ENCODE data around the gene KRTAP10-3. TPM values are rescaled to one million over a fixed set of nuclear protein-coding genes. Genes with fewer than 3 reads are reported as not detected.

The KRTAP10-3 gene
- total RNA-seq, 1 donor from 2014 or later, result not detected

DNA sequence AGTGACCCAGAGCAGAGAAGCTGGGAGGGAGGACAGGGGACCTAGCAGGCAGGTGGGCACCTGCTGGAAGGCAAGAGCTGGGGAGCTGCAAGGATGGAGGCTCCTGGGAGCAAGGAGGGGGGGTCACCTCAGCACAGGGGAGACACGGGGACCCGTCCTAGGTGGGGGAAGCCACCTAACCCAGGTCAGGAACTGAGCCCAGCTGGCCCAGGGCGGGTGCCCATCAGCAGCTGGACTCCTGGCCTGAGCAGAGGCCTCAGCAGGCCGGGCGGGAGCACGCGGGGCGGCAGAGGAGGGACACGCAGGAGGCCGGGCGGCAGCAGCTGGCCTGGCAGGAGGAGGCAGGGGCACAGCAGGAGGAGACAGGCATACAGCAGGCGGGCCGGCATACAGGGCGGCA is 19.5 kb downstream of the KRTAP10-3 start:
- no peak for DNase-seq (ENCODE audit: low read depth)
- Histone ChIP-seq H3K4me3 (ENCODE audit: low read depth, low read length) (no peak overlapping the region), H3K27me3 (ENCODE audit: control insufficient read depth, insufficient read depth, low read length) (peaks cover 3% of the 10 kb centered on the region), H3K36me3 (ENCODE audit: control insufficient read depth, insufficient read depth, low read length) (no peaks in the 10 kb centered on the region)
- TF ChIP-seq, protein P1, sequence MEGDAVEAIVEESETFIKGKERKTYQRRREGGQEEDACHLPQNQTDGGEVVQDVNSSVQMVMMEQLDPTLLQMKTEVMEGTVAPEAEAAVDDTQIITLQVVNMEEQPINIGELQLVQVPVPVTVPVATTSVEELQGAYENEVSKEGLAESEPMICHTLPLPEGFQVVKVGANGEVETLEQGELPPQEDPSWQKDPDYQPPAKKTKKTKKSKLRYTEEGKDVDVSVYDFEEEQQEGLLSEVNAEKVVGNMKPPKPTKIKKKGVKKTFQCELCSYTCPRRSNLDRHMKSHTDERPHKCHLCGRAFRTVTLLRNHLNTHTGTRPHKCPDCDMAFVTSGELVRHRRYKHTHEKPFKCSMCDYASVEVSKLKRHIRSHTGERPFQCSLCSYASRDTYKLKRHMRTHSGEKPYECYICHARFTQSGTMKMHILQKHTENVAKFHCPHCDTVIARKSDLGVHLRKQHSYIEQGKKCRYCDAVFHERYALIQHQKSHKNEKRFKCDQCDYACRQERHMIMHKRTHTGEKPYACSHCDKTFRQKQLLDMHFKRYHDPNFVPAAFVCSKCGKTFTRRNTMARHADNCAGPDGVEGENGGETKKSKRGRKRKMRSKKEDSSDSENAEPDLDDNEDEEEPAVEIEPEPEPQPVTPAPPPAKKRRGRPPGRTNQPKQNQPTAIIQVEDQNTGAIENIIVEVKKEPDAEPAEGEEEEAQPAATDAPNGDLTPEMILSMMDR (IDR thresholded peaks at IDR 0.05; ENCODE audit: insufficient read depth, low read length, poor library complexity, severe bottlenecking), result no peak

DNA sequence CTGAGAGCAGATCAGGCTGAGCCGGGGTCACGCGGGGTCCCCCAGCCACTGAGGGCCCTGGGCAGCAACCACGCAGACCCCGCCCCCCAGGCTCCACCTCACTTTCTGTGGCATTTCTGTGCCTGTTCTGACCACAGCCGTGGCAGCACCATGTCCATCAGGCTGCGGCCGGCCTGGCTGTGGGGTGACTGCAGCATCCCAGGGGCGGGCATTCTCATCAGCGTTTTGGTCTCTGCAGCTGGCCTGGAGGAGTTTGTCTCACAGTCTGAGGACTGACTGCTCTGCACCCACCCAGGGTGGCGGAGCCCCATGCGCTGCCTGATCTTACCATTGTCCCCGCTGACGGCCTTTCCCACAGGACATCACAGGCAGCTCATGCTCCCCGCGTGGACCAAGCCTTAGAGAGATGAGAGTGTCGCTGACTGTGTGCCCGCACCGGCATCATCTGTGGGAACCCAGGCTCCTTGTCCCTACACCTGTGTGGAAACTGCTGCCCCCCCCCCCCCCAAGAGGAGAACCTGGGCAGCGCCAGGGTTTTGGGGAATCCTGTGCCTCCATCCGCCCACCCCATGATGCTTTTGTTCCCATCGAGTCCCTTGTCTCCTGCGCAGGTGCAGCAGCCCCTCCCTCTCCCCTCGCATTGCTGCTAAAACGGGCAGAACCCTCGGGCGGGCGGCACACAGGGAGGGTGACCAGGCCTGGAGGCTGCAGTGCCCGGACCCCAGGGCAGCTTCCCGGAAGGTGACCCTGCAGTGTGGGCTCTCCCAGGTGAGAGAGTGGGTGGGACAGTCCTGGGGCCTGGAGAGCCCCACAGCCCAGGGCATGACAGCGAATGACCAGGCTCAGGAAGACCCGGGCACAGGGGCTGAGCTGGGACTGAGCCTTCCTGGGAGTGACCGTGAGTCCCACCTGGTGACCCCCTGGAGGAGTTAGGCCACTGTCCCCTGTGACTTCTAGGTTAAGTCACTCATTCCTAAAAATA is 20.4 kb downstream of the KRTAP10-3 start:
- Histone ChIP-seq H3K36me3 (ENCODE audit: control insufficient read depth, insufficient read depth, low read length) (no peaks in the 10 kb centered on the region), H3K4me3 (ENCODE audit: low read depth, low read length) (no peak overlapping the region), H3K27me3 (ENCODE audit: control insufficient read depth, insufficient read depth, low read length) (peaks cover 3% of the 10 kb centered on the region)
- TF ChIP-seq, protein P1 (IDR thresholded peaks at IDR 0.05; ENCODE audit: insufficient read depth, low read length, poor library complexity, severe bottlenecking), result no peak
- no peak for DNase-seq (ENCODE audit: low read depth)

DNA sequence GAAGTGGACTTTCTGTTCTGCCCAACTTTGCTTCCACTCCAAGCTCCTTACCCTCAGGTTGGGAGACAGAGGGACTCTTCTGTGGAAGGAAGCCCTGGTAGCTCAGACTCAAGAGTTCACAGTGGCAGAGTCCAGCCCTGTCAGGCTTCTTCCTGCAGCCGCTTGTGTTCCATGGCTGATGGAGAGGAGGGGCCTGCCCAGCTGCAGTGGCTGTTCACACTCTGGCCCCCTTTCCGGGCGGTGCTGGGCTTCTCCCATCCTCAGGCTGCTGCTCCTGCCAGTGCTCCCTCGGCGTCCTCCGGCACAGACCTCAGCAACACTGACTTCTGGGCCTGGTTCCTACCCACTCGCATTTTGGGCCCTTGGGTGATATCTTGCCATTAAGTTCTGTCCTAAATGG is 22.6 kb downstream of the KRTAP10-3 start:
- DNase-seq (ENCODE audit: low read depth), result no peak
- H3K4me3 ChIP-seq (ENCODE audit: low read depth, low read length), result no peak overlapping the region
- H3K27me3 ChIP-seq (ENCODE audit: control insufficient read depth, insufficient read depth, low read length), result peaks cover 3% of the 10 kb centered on the region
- no peaks in the 10 kb centered on the region for H3K36me3 ChIP-seq (ENCODE audit: control insufficient read depth, insufficient read depth, low read length)
- TF ChIP-seq, protein P1 (IDR thresholded peaks at IDR 0.05; ENCODE audit: insufficient read depth, low read length, poor library complexity, severe bottlenecking), result no peak

DNA sequence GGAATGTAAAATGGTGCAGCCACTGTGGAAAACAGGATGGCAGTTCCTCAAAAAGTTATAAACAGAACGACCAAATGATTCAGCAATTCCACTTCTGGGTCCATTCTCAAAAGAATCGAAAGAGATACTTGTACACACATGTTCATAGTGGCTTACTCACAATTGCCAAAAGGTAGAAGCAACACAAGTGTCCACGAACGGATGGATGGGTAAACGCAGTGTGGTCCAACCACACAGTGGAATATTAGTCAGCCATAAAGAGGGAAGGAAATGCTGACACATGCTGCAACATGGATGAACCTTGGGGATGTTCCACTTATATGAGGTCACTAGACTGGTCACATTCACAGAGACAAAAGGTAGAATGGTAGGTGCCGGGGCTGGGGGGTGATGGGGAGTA is 23.9 kb downstream of the KRTAP10-3 start:
- peaks cover 3% of the 10 kb centered on the region for H3K27me3 ChIP-seq (ENCODE audit: control insufficient read depth, insufficient read depth, low read length)
- DNase-seq (ENCODE audit: low read depth), result no peak
- no peak overlapping the region for H3K4me3 ChIP-seq (ENCODE audit: low read depth, low read length)
- TF ChIP-seq, protein P1 (IDR thresholded peaks at IDR 0.05; ENCODE audit: insufficient read depth, low read length, poor library complexity, severe bottlenecking), result no peak
- H3K36me3 ChIP-seq (ENCODE audit: control insufficient read depth, insufficient read depth, low read length), result no peaks in the 10 kb centered on the region

DNA sequence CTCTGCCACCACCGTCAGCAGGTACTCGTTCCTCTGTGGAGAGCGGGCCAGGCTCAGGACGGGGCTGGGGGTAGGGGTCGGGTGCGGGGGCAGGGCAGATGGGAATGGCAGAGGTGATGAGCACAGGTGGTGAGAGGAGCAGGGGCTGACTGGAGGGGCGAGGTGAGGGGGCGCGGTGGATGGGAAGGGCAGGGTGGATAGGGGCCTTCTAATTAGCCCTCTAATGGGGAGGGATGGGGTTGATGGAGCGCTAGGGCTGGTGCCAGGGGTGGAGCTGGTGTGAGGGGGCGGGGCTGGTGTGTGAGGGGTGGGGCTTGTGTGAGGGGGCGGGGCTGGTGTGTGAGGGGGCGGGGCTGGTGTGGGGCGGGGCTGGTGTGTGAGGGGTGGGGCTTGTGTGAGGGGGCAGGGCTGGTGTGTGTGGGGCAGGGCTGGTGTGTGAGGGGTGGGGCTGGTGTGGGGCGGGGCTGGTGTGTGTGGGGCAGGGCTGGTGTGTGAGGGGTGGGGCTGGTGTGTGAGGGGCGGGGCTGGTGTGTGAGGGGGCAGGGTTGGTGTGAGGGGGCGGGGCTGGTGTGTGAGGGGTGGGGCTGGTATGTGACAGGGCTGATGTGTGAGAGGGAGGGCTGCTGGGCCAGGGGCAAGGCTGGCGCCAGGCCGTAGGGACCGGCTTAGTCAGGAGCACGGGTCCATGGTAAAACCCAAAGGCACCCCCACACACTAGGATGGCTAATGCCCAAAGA is 24.5 kb downstream of the KRTAP10-3 start:
- DNase-seq (ENCODE audit: low read depth), result no peak
- H3K4me3 ChIP-seq (ENCODE audit: low read depth, low read length), result no peak overlapping the region
- no peaks in the 10 kb centered on the region for H3K36me3 ChIP-seq (ENCODE audit: control insufficient read depth, insufficient read depth, low read length)
- TF ChIP-seq, protein P1 (IDR thresholded peaks at IDR 0.05; ENCODE audit: insufficient read depth, low read length, poor library complexity, severe bottlenecking), result no peak
- peaks cover 3% of the 10 kb centered on the region for H3K27me3 ChIP-seq (ENCODE audit: control insufficient read depth, insufficient read depth, low read length)

Data from kidney epithelial cell (primary cell).